Spleen (tissue), 11 donors: Measurements from ENCODE around the gene NUP98. TPM values are rescaled to one million over a fixed set of nuclear protein-coding genes. Genes with fewer than 3 reads are reported as not detected.

Source experiments
- DNase-seq: peaks from one replicate; pipeline ENCODE4 v3.0.0-alpha.2; 2020
- H3K27ac ChIP-seq, 8 donors: fragments of 200-600 bp; sonication (generic) in 7 of 8; 1 replicate in 4 of 8; 2 replicates in 4 of 8; pipeline versions ENCODE4 v1.5.0 to v1.8.0; 2016 to 2021; ENCODE audit warnings: inconsistent platforms in 4 of 8, mild to moderate bottlenecking in 4 of 8, moderate library complexity in 1 of 8
- H3K27me3 ChIP-seq, 7 donors: fragments of 200-600 bp; sonication (generic) in 6 of 7; replicated peaks in 1 of 7; 1 replicate in 4 of 7; 2 replicates in 3 of 7; pipeline versions ENCODE4 v1.5.0 to v1.8.0; 2016 to 2021; ENCODE audit warnings: inconsistent platforms in 3 of 7, mild to moderate bottlenecking in 1 of 7
- H3K36me3 ChIP-seq, 6 donors: fragments of 200-600 bp; sonication (generic) in 5 of 6; 1 replicate in 4 of 6; 2 replicates in 2 of 6; pipeline versions ENCODE4 v1.5.0 to v1.8.0; 2016 to 2021; ENCODE audit warnings: inconsistent platforms in 2 of 6
- H3K4me1 ChIP-seq, 6 donors: fragments of 200-600 bp; sonication (generic) in 5 of 6; 1 replicate in 3 of 6; 2 replicates in 3 of 6; pipeline versions ENCODE4 v1.5.0 to v1.8.0; 2016 to 2021; ENCODE audit warnings: inconsistent platforms in 3 of 6
- H3K4me3 ChIP-seq, 8 donors: fragments of 200-600 bp; sonication (generic) in 7 of 8; 1 replicate in 4 of 8; 2 replicates in 4 of 8; pipeline versions ENCODE4 v1.5.0 to v1.8.0; 2016 to 2021; ENCODE audit warnings: inconsistent platforms in 4 of 8, mild to moderate bottlenecking in 4 of 8, moderate library complexity in 2 of 8
- H3K9me3 ChIP-seq, 8 donors: fragments of 200-600 bp; sonication (generic) in 7 of 8; 1 replicate in 4 of 8; 2 replicates in 4 of 8; pipeline versions ENCODE4 v1.5.0 to v1.8.0; 2016 to 2021; ENCODE audit warnings: inconsistent platforms in 4 of 8
- CTCF ChIP-seq, 11 experiments: fragments of 200-600 bp in 7 of 11; fragments of 450-650 bp in 4 of 11; sonication (generic) in 4 of 11; IDR thresholded peaks in 8 of 11; conservative IDR thresholded peaks in 3 of 11; 1 replicate in 7 of 11; 2 replicates in 4 of 11; pipeline versions ENCODE4 v1.4.0 to v1.8.0; 2016 to 2021; ENCODE audit warnings: antibody characterized with exemption in 11 of 11, inconsistent platforms in 4 of 11, mild to moderate bottlenecking in 1 of 11
- POLR2A ChIP-seq, 3 donors: fragments of 450-650 bp; IDR thresholded peaks; one replicate each; pipeline ENCODE4 v1.5.1; 2017; ENCODE audit warnings: antibody characterized with exemption in 3 of 3, mild to moderate bottlenecking in 1 of 3
- POLR2AphosphoS5 ChIP-seq, 3 donors: sonication (generic); formaldehyde crosslinking; IDR thresholded peaks; one replicate each; pipeline ENCODE4 v1.5.1; 2017; ENCODE audit warnings: antibody characterized with exemption in 3 of 3
- WGBS, 5 donors: extraction: QIAGEN DNeasy Blood & Tissue Kit in 3 of 5; methylation state at CpG; one replicate each; pipeline versions ENCODE4 v1.1.5 to v1.1.7; 2013 to 2018; 5-methylcytosine and 5-hydroxymethylcytosine counted together
- intact Hi-C: fragments of 100-400 bp; cut with DNase I; formaldehyde crosslinking; loops from one replicate; pipeline ENCODE4 v1.15.0; 2023; ENCODE audit warnings: low total_unique reads
- polyA plus RNA-seq, 3 donors: library from polyadenylated mRNA; stranded (reverse); fragments of 200-250 nt; gene quantifications; one replicate each; pipeline ENCODE4 v1.2.1, GENCODE V29; 2013
- total RNA-seq, 7 donors: library from RNA; depleted of rRNA in 3 of 7; stranded (reverse); fragments of >200 nt in 3 of 7; fragmentation: NEBNext Ultra II Directional in 4 of 7; extraction: Animal tissue kit (Norgen Biotek cat#: 25700) in 4 of 7; gene quantifications; one replicate each; pipeline versions ENCODE4 v1.1.0 to v1.2.1, GENCODE V29; 2016 to 2021
- donor health status: healthy with polysubstance abuse.
- donor health status: DM: no; HTN: no; CAD: no; lungs with moderate emphysema.
- donor health status: DM: no; HTN: no; CAD: no.
- donor health status: Bipolar disorder and iron deficiency.
- donor health status: healthy.
- donor health status: DM: no; HTN: no; CAD: no.
- donor health status: DM: yes; HTN: yes; CAD: no.

Gene NUP98
- total and polyA plus RNA-seq, 10 donors = 12.6 to 171 (median 88.7) TPM

DNA sequence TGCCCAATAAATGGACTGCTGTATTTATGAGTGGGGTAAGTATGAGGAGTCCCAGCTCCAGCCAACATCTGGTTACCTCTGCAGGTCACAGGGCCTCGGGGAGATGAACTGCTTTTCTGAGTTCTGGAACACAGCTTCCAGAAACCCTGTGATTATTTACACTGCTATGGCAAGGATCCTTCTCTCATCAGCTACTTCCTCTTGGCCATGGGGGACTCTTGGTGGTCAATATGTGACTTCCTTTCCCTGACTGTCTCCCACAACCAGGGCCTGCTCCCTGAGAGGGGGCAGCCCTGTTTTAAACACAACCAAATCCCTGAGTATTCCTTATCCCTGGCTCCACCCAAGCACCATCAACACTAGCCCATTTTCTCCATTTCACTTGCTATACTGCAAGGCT, 33.4 kb upstream of the NUP98 start:
- TF ChIP-seq CTCF (IDR thresholded peaks at IDR 0.05 in 8 of 11, conservative IDR thresholded peaks at IDR 0.05 in 3 of 11) (no peak), POLR2A (IDR thresholded peaks at IDR 0.05) (no peak), POLR2AphosphoS5 (IDR thresholded peaks at IDR 0.05) (no peak)
- WGBS, 5 donors = 31 to 65% (median 57%) methylated on average over 1 of the region's 1 CpG
- Histone ChIP-seq H3K4me3 (peak overlapping the region in 1 of 8 donors; percentile 35), H3K36me3 (peaks cover 0 to 94% (median 40%) of the 10 kb centered on the region in 6 donors), H3K4me1 (peaks cover 47 to 98% (median 77%) of the 10 kb centered on the region in 6 donors), H3K27me3 (no peaks in the 10 kb centered on the region), H3K27ac (peak overlapping the region; percentile 29 to 100 (median 98)), H3K9me3 (no peaks in the 10 kb centered on the region)
- intact Hi-C loops = no loop called here
- DNase-seq = no peak

DNA sequence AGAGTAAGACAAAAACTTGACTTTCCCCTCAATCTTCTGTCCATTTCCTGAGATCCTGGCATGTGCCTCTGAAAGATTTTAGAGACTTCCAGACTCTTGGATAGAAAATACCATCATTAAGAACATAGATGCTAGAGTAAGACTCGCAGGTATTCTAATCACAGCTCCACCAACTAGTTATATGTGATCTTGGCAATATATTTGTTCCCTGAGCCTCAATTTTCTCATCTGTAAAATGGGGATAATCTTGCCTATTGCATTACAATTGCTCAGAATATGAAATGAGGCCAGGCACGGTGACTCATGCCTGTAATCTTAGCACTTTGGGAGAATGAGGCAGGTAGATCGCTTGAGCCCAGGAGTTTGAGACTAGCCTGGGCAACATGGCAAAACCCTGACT, 32.7 kb upstream of the NUP98 start:
- Histone ChIP-seq H3K27me3 (no peaks in the 10 kb centered on the region), H3K27ac (peak overlapping the region in 5 of 8 donors; percentile 98 to 100 (median 100)), H3K9me3 (no peaks in the 10 kb centered on the region), H3K4me3 (no peak overlapping the region), H3K36me3 (peaks cover 0 to 95% (median 44%) of the 10 kb centered on the region in 6 donors), H3K4me1 (peaks cover 40 to 98% (median 75%) of the 10 kb centered on the region in 6 donors)
- no peak for DNase-seq
- WGBS, 5 donors = 91 to 99% (median 93%) methylated on average over 3 of the region's 3 CpGs
- TF ChIP-seq CTCF (IDR thresholded peaks at IDR 0.05 in 8 of 11, conservative IDR thresholded peaks at IDR 0.05 in 3 of 11) (no peak), POLR2AphosphoS5 (IDR thresholded peaks at IDR 0.05) (no peak), POLR2A (IDR thresholded peaks at IDR 0.05) (no peak)
- intact Hi-C loops = no loop called here

- Histone ChIP-seq H3K27ac (peak overlapping the region in 3 of 8 donors; percentile 21 to 76 (median 69)), H3K36me3 (peaks cover 0 to 80% (median 44%) of the 10 kb centered on the region in 6 donors), H3K4me1 (peaks cover 19 to 85% (median 60%) of the 10 kb centered on the region in 6 donors), H3K9me3 (no peaks in the 10 kb centered on the region), H3K27me3 (no peaks in the 10 kb centered on the region), H3K4me3 (no peak overlapping the region)
- TF ChIP-seq POLR2AphosphoS5 (IDR thresholded peaks at IDR 0.05) (peak in 2 of 3 donors; percentile 45 to 79), POLR2A (IDR thresholded peaks at IDR 0.05) (no peak), CTCF (IDR thresholded peaks at IDR 0.05 in 8 of 11, conservative IDR thresholded peaks at IDR 0.05 in 3 of 11) (no peak)
- intact Hi-C loops = no loop called here
- no peak for DNase-seq
- WGBS, 5 donors = 85 to 89% (median 87%) methylated on average over 28 to 35 of the region's 35 CpGs
Measured at GRCh38 chr11:3827434-3828186, 30.3 kb upstream of the NUP98 start.

- Histone ChIP-seq H3K27me3 (no peaks in the 10 kb centered on the region), H3K27ac (peak overlapping the region in 4 of 8 donors; percentile 1 to 76 (median 72)), H3K4me1 (peaks cover 12 to 76% (median 51%) of the 10 kb centered on the region in 6 donors), H3K9me3 (no peaks in the 10 kb centered on the region), H3K36me3 (peaks cover 0 to 76% (median 44%) of the 10 kb centered on the region in 6 donors), H3K4me3 (no peak overlapping the region)
- no peak for TF ChIP-seq POLR2AphosphoS5 (IDR thresholded peaks at IDR 0.05)
- no peak for TF ChIP-seq CTCF (IDR thresholded peaks at IDR 0.05 in 8 of 11, conservative IDR thresholded peaks at IDR 0.05 in 3 of 11)
- no peak for TF ChIP-seq POLR2A (IDR thresholded peaks at IDR 0.05)
- WGBS, 5 donors = 94 to 100% (median 95%) methylated on average over 3 of the region's 3 CpGs
- intact Hi-C loops = no loop called here
- peak; percentile 48 for DNase-seq
Measured at GRCh38 chr11:3826721-3827120, 29.4 kb upstream of the NUP98 start.
